ENCODE results near the gene EPHB2.
"Not testable (repeated sequence)": the region's sequence is repeated elsewhere in the genome, so short reads cannot be mapped to it uniquely, and the experiment has no call there.

The EPHB2 gene

GRCh38 chr1:22689505-22689904, 21.1 kb upstream of the EPHB2 start:
- Histone ChIP-seq H3K36me3 (ENCODE audit: control insufficient read depth, insufficient read depth, low read length) (no peaks in the 10 kb centered on the region), H3K9me3 (ENCODE audit: control insufficient read depth, insufficient read depth, low read length) (no peaks in the 10 kb centered on the region), H3K4me3 (ENCODE audit: low read length) (no peak overlapping the region), H3K27me3 (ENCODE audit: control insufficient read depth, insufficient read depth, low read length) (no peaks in the 10 kb centered on the region), H3K27ac (ENCODE audit: low read length) (no peak overlapping the region), H3K4me1 (ENCODE audit: control insufficient read depth, insufficient read depth, low read length) (no peaks in the 10 kb centered on the region)
- DNase-seq (ENCODE audit: low read depth, low spot score) = no peak
- no CpG with 5 or more reads among the region's 11 CpGs for WGBS (ENCODE audit: insufficient coverage, insufficient read length)

GRCh38 chr1:22691031-22691753, 19.4 kb upstream of the EPHB2 start:
- H3K27me3 ChIP-seq (ENCODE audit: control insufficient read depth, insufficient read depth, low read length) = no peaks in the 10 kb centered on the region
- H3K9me3 ChIP-seq (ENCODE audit: control insufficient read depth, insufficient read depth, low read length) = no peaks in the 10 kb centered on the region
- H3K36me3 ChIP-seq (ENCODE audit: control insufficient read depth, insufficient read depth, low read length) = no peaks in the 10 kb centered on the region
- no peak overlapping the region for H3K4me3 ChIP-seq (ENCODE audit: low read length)
- H3K4me1 ChIP-seq (ENCODE audit: control insufficient read depth, insufficient read depth, low read length) = no peaks in the 10 kb centered on the region
- WGBS (ENCODE audit: insufficient coverage, insufficient read length) = no CpG with 5 or more reads among the region's 13 CpGs
- no peak overlapping the region for H3K27ac ChIP-seq (ENCODE audit: low read length)
- DNase-seq (ENCODE audit: low read depth, low spot score) = no peak

- Histone ChIP-seq H3K4me1 (ENCODE audit: control insufficient read depth, insufficient read depth, low read length) (no peaks in the 10 kb centered on the region), H3K27me3 (ENCODE audit: control insufficient read depth, insufficient read depth, low read length) (no peaks in the 10 kb centered on the region), H3K36me3 (ENCODE audit: control insufficient read depth, insufficient read depth, low read length) (no peaks in the 10 kb centered on the region), H3K27ac (ENCODE audit: low read length) (no peak overlapping the region), H3K9me3 (ENCODE audit: control insufficient read depth, insufficient read depth, low read length) (no peaks in the 10 kb centered on the region), H3K4me3 (ENCODE audit: low read length) (no peak overlapping the region)
- no CpG with 5 or more reads among the region's 5 CpGs for WGBS (ENCODE audit: insufficient coverage, insufficient read length)
- no peak for DNase-seq (ENCODE audit: low read depth, low spot score)
Observed at GRCh38 chr1:22694172-22694571, 16.5 kb upstream of the EPHB2 start.

GRCh38 chr1:22696610-22697009, 14.0 kb upstream of the EPHB2 start:
- H3K9me3 ChIP-seq (ENCODE audit: control insufficient read depth, insufficient read depth, low read length) = no peaks in the 10 kb centered on the region
- no peak overlapping the region for H3K27ac ChIP-seq (ENCODE audit: low read length)
- no peaks in the 10 kb centered on the region for H3K36me3 ChIP-seq (ENCODE audit: control insufficient read depth, insufficient read depth, low read length)
- no peak for DNase-seq (ENCODE audit: low read depth, low spot score)
- H3K4me3 ChIP-seq (ENCODE audit: low read length) = no peak overlapping the region
- no peaks in the 10 kb centered on the region for H3K4me1 ChIP-seq (ENCODE audit: control insufficient read depth, insufficient read depth, low read length)
- no peaks in the 10 kb centered on the region for H3K27me3 ChIP-seq (ENCODE audit: control insufficient read depth, insufficient read depth, low read length)
- WGBS (ENCODE audit: insufficient coverage, insufficient read length) = no CpG with 5 or more reads among the region's 3 CpGs

- Histone ChIP-seq H3K27me3 (ENCODE audit: control insufficient read depth, insufficient read depth, low read length) (no peaks in the 10 kb centered on the region), H3K4me3 (ENCODE audit: low read length) (no peak overlapping the region), H3K9me3 (ENCODE audit: control insufficient read depth, insufficient read depth, low read length) (no peaks in the 10 kb centered on the region), H3K4me1 (ENCODE audit: control insufficient read depth, insufficient read depth, low read length) (no peaks in the 10 kb centered on the region), H3K36me3 (ENCODE audit: control insufficient read depth, insufficient read depth, low read length) (no peaks in the 10 kb centered on the region), H3K27ac (ENCODE audit: low read length) (no peak overlapping the region)
- DNase-seq (ENCODE audit: low read depth, low spot score) = no peak
- no CpG with 5 or more reads among the region's 5 CpGs for WGBS (ENCODE audit: insufficient coverage, insufficient read length)
Observed at GRCh38 chr1:22697980-22698379, 12.7 kb upstream of the EPHB2 start.

GRCh38 chr1:22699681-22700520, 10.7 kb upstream of the EPHB2 start:
- no peak for DNase-seq (ENCODE audit: low read depth, low spot score)
- no peaks in the 10 kb centered on the region for H3K27me3 ChIP-seq (ENCODE audit: control insufficient read depth, insufficient read depth, low read length)
- H3K27ac ChIP-seq (ENCODE audit: low read length) = no peak overlapping the region
- H3K4me3 ChIP-seq (ENCODE audit: low read length) = no peak overlapping the region
- H3K4me1 ChIP-seq (ENCODE audit: control insufficient read depth, insufficient read depth, low read length) = no peaks in the 10 kb centered on the region
- H3K36me3 ChIP-seq (ENCODE audit: control insufficient read depth, insufficient read depth, low read length) = no peaks in the 10 kb centered on the region
- WGBS (ENCODE audit: insufficient coverage, insufficient read length) = no CpG with 5 or more reads among the region's 14 CpGs
- H3K9me3 ChIP-seq (ENCODE audit: control insufficient read depth, insufficient read depth, low read length) = no peaks in the 10 kb centered on the region

- H3K4me1 ChIP-seq (ENCODE audit: control insufficient read depth, insufficient read depth, low read length) = no peaks in the 10 kb centered on the region
- H3K27me3 ChIP-seq (ENCODE audit: control insufficient read depth, insufficient read depth, low read length) = no peaks in the 10 kb centered on the region
- DNase-seq (ENCODE audit: low read depth, low spot score) = no peak
- H3K9me3 ChIP-seq (ENCODE audit: control insufficient read depth, insufficient read depth, low read length) = no peaks in the 10 kb centered on the region
- no peaks in the 10 kb centered on the region for H3K36me3 ChIP-seq (ENCODE audit: control insufficient read depth, insufficient read depth, low read length)
- H3K4me3 ChIP-seq (ENCODE audit: low read length) = no peak overlapping the region
- H3K27ac ChIP-seq (ENCODE audit: low read length) = no peak overlapping the region
- WGBS (ENCODE audit: insufficient coverage, insufficient read length) = no CpG with 5 or more reads among the region's 12 CpGs
Observed at GRCh38 chr1:22702296-22703085, 8.1 kb upstream of the EPHB2 start.

GRCh38 chr1:22704440-22705067, 6.1 kb upstream of the EPHB2 start:
- H3K9me3 ChIP-seq (ENCODE audit: control insufficient read depth, insufficient read depth, low read length) = no peaks in the 10 kb centered on the region
- no peaks in the 10 kb centered on the region for H3K4me1 ChIP-seq (ENCODE audit: control insufficient read depth, insufficient read depth, low read length)
- H3K27me3 ChIP-seq (ENCODE audit: control insufficient read depth, insufficient read depth, low read length) = no peaks in the 10 kb centered on the region; the same call in 1 of the 2 replicates
- no peak overlapping the region for H3K4me3 ChIP-seq (ENCODE audit: low read length)
- no peak overlapping the region for H3K27ac ChIP-seq (ENCODE audit: low read length)
- peak; percentile 68 for DNase-seq (ENCODE audit: low read depth, low spot score)
- H3K36me3 ChIP-seq (ENCODE audit: control insufficient read depth, insufficient read depth, low read length) = no peaks in the 10 kb centered on the region
- no CpG with 5 or more reads among the region's 2 CpGs for WGBS (ENCODE audit: insufficient coverage, insufficient read length)

- Histone ChIP-seq H3K4me3 (ENCODE audit: low read length) (no peak overlapping the region), H3K27ac (ENCODE audit: low read length) (no peak overlapping the region), H3K4me1 (ENCODE audit: control insufficient read depth, insufficient read depth, low read length) (0 out of 2 replicates have a peak, but pooled peaks cover 2% of the 10 kb centered on the region), H3K9me3 (ENCODE audit: control insufficient read depth, insufficient read depth, low read length) (no peaks in the 10 kb centered on the region), H3K27me3 (ENCODE audit: control insufficient read depth, insufficient read depth, low read length) (peaks cover 2% of the 10 kb centered on the region; the same call in 1 of the 2 replicates), H3K36me3 (ENCODE audit: control insufficient read depth, insufficient read depth, low read length) (no peaks in the 10 kb centered on the region)
- DNase-seq (ENCODE audit: low read depth, low spot score) = no peak
Observed at GRCh38 chr1:22705586-22705985, 5.1 kb upstream of the EPHB2 start.

- not testable (repeated sequence) for H3K27me3 ChIP-seq (ENCODE audit: control insufficient read depth, insufficient read depth, low read length); H3K27ac ChIP-seq (ENCODE audit: low read length); H3K4me3 ChIP-seq (ENCODE audit: low read length); DNase-seq (ENCODE audit: low read depth, low spot score); H3K4me1 ChIP-seq (ENCODE audit: control insufficient read depth, insufficient read depth, low read length); H3K36me3 ChIP-seq (ENCODE audit: control insufficient read depth, insufficient read depth, low read length); H3K9me3 ChIP-seq (ENCODE audit: control insufficient read depth, insufficient read depth, low read length)
- no CpG with 5 or more reads among the region's 4 CpGs for WGBS (ENCODE audit: insufficient coverage, insufficient read length)
Observed at GRCh38 chr1:22706100-22706499, 4.5 kb upstream of the EPHB2 start.
